ENCODE data around the gene YARS1. TPM values are rescaled to one million over a fixed set of nuclear protein-coding genes. Genes with fewer than 3 reads are reported as not detected.

Gene YARS1
- total and polyA plus RNA-seq, 2 of the 4 experiments (the other 2 are of a cell fraction), result 100 to 166 TPM

- TF ChIP-seq CTCF (conservative IDR thresholded peaks at IDR 0.05; ENCODE audit: low read depth, low read length), result no peak
- TF ChIP-seq SMC3 (IDR thresholded peaks at IDR 0.05; ENCODE audit: low read depth, low read length), result no peak
- TF ChIP-seq FOS (IDR thresholded peaks at IDR 0.05; ENCODE audit: low read depth, low read length), result no peak
- no peak for TF ChIP-seq MAZ (IDR thresholded peaks at IDR 0.05; ENCODE audit: borderline replicate concordance, low read depth, low read length)
- no peak for TF ChIP-seq CHD1 (IDR thresholded peaks at IDR 0.05; ENCODE audit: low read depth, low read length)
These were observed 49.5 kb downstream of the YARS1 start (continued) for GRCh38 chr1:32767641-32768040.
